Skeletal muscle satellite cell (primary cell): ENCODE results near the gene SLC43A2. TPM values are rescaled to one million over a fixed set of nuclear protein-coding genes. Genes with fewer than 3 reads are reported as not detected.
A peak's percentile ranks its signal among the peaks of the same experiment; 100 is the strongest.
"Not testable (repeated sequence)": the region's sequence is repeated elsewhere in the genome, so short reads cannot be mapped to it uniquely, and the experiment has no call there.

Experiments
- H3K27me3 ChIP-seq: 2 replicates; pipeline ENCODE4 v1.7.0; 2013; ENCODE audit warnings: low read length; ENCODE audit not compliant: control insufficient read depth, insufficient read depth
- H3K36me3 ChIP-seq: 2 replicates; pipeline ENCODE4 v1.7.0; 2013; ENCODE audit warnings: mild to moderate bottlenecking, control low read depth, low read length; ENCODE audit not compliant: insufficient read depth
- H3K4me1 ChIP-seq: 2 replicates; pipeline ENCODE4 v1.7.0; 2013; ENCODE audit warnings: low read length; ENCODE audit not compliant: control insufficient read depth, insufficient read depth
- H3K4me2 ChIP-seq: 2 replicates; pipeline ENCODE4 v1.7.0; 2013; ENCODE audit warnings: mild to moderate bottlenecking, low read length
- H3K4me3 ChIP-seq: 2 replicates; pipeline ENCODE4 v1.7.0; 2013; ENCODE audit warnings: low read length
- H3K9ac ChIP-seq: 2 replicates; pipeline ENCODE4 v1.7.0; 2013; ENCODE audit warnings: mild to moderate bottlenecking, low read depth, low read length, moderate library complexity
- H3K9me3 ChIP-seq: replicated peaks from 2 replicates; pipeline ENCODE4 v1.7.0; 2013; ENCODE audit warnings: mild to moderate bottlenecking, control low read depth, low read length
- small RNA-seq: library from RNA; depleted of rRNA; stranded (forward); fragments of <200 nt; gene quantifications from one replicate; pipeline ENCODE3, GENCODE V24; 2012

SLC43A2 gene

DNA sequence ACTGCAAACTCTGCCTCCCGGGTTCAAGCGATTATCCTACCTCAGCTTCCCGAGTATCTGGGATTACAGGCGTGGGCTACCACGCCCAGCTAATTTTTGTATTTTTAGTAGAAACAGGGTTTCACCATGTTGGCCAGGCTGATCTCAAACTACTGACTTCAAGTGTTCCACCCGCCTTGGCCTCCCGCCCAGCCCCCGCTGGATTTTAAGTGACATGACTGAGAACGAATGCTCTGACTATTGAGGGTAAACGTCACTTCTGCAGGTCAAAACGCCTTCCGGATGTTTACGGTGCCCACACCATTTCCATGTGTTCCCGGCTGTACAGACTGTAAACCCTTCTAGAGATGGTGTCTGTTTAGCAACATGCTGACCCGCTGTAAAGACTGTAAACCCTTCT, 88.8 kb downstream of the SLC43A2 start:
- Histone ChIP-seq H3K36me3 (peaks cover 67% of the 10 kb centered on the region), H3K4me1 (no peaks in the 10 kb centered on the region), H3K9me3 (no peaks in the 10 kb centered on the region), H3K4me2 (no peak overlapping the region), H3K27me3 (no peaks in the 10 kb centered on the region), H3K9ac (no peak overlapping the region), H3K4me3 (no peak overlapping the region)

DNA sequence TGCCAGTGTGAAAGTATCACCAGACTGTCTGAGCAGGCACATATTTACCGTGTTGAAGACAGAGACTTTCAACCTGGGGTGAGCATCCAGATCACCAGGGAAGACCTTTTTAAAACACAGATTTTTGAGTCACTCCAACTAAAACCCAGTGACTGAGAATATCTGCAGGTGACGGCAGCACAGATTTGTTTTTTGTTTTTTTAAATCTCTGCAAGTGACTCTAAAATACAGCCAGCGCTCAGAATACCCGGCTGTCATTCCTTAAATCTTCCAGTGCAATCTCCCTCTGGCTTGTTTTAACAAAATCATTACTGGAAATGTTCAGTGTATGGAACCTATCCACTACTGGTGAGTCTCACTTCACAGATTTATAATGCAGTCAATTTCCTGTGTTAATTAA, 92.9 kb downstream of the SLC43A2 start:
- Histone ChIP-seq H3K9me3 (no peaks in the 10 kb centered on the region), H3K36me3 (peaks cover 68% of the 10 kb centered on the region), H3K9ac (no peak overlapping the region), H3K4me3 (no peak overlapping the region), H3K4me2 (no peak overlapping the region), H3K4me1 (no peaks in the 10 kb centered on the region), H3K27me3 (no peaks in the 10 kb centered on the region)

DNA sequence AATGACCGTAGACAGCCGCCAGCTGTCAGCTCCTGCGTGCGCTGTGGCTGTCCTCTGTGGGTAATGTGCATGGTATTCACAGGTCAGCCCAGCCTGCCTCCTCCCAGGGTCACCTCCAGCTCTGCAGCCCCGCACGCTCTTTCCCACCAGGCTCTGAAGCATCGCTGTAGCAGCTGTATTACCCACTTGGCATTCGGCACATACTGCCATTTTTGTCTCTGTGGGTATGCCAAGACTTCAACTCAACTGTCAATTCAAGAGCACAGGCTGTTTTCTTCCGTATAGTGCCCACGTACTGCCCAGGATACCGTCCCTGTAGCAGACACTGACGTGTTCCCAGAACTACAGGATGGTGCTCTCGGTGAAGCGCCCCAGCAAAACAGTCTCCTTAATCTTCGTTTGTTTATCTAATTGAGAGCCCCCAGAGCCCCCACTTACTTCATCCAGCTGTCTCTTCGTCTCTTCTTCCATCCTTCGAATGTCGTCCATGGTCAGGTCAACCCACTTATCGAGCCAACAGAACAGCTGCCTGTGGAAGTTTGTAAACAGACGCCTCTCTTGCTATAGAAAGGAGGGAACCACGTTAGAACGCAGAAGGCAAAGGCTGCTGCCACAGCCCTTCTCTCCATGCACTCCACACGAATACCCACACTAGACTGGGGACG, 94.8 kb downstream of the SLC43A2 start:
- H3K4me1 ChIP-seq, result no peaks in the 10 kb centered on the region
- no peaks in the 10 kb centered on the region for H3K27me3 ChIP-seq
- no peak overlapping the region for H3K4me3 ChIP-seq
- no peaks in the 10 kb centered on the region for H3K9me3 ChIP-seq
- no peak overlapping the region for H3K4me2 ChIP-seq
- H3K9ac ChIP-seq, result no peak overlapping the region
- H3K36me3 ChIP-seq, result peaks cover 65% of the 10 kb centered on the region

DNA sequence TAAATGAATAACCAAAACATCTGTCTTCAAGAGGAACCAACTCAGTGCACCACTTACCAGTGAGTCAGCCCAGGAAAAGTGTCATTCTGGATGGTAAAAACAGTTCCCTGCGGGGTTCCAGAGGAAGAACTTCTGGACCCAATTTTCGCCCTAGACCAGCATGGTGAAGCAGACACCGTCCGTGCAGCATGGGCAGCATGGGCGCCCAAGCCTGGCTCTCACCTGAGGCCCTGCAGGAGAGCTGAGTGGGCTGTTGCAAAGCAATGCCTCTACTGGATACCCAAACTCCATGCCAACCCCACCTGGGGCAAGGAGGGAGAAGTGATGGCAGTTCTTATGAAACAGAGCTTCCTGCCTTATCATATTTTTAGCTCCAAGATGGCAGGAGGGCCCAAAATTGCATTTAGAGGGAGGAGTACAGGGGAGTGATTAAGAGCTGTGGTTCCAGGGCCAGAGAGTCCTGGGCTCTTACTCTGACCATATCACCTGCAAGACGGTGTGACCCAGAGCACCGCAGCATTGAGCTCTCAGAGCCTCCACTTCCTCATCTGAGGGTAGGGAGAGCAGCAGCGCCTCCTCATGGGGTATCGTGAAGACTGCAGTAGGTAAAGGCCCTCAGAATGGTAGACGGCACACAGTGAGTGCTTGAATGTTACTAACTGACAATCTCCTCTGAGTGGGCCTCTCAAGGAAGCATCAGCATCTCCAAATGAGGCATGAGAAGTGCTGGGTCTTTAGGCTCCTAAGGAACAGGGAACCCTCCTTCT, 95.6 kb downstream of the SLC43A2 start:
- Histone ChIP-seq H3K36me3 (peaks cover 61% of the 10 kb centered on the region), H3K4me3 (no peak overlapping the region), H3K4me1 (no peaks in the 10 kb centered on the region), H3K9ac (no peak overlapping the region), H3K27me3 (no peaks in the 10 kb centered on the region), H3K4me2 (no peak overlapping the region), H3K9me3 (no peaks in the 10 kb centered on the region)

DNA sequence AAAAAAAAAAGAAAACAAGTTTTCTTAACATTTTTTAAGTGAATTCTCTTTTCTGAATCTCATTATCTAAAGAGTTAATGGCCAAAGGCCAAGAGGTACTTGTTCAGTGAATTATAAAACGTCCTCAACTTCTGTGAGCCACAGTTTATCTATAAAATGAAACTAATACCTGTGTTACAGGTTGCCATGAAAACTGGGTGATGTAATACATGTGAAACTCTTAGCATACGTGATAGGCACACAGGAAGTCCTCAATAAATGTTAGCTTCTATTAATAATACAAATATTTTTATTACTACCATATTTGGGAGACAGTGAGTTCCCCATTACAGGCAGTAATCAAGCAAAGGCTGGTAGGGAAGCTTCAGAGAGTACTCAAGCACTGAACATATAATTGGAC, 98.8 kb downstream of the SLC43A2 start:
- Histone ChIP-seq H3K36me3 (peaks cover 56% of the 10 kb centered on the region), H3K4me3 (no peak overlapping the region), H3K4me1 (no peaks in the 10 kb centered on the region), H3K27me3 (no peaks in the 10 kb centered on the region), H3K4me2 (no peak overlapping the region), H3K9me3 (no peaks in the 10 kb centered on the region), H3K9ac (no peak overlapping the region)

DNA sequence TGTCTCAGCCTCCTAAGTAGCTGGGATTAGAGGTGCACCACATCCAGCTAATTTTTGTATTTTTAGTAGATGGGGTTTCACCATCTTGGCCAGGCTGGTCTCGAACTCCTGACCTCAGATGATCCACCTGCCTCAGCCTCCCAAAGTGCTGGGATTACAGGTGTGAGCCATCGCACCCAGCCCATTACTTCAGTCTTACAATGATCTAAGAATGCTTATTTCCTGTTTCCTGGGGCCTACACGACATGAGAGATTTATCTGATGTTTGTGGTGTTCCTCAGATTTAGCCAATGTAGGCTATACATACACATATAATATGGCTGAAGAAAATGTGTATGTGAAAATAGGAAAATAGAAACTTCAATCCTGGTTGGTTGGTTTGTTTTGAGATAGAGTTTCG, 101.8 kb downstream of the SLC43A2 start:
- H3K4me2 ChIP-seq, H3K9ac ChIP-seq, H3K27me3 ChIP-seq, H3K4me3 ChIP-seq, H3K9me3 ChIP-seq, H3K4me1 ChIP-seq: not testable (repeated sequence)
- H3K36me3 ChIP-seq, result peaks cover 38% of the 10 kb centered on the region

DNA sequence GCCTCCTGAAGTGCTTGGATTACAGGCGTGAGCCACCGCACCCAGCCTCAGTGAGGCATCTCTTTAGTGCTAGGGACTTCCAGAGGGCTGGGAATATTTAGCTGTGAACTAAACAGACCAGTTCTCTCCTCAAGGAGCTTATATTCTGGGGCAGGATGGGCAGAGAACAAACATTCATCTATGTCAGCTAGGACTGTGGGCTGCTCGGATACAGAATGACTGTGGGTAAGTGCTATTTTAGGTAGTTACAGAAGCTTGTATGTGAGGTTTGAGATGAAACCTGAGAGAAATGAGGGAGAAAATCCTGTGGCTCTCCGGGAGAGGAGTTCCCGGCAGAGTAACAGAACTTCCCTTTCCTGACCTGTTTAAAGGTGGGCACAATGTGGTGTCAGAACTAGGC, 106.0 kb downstream of the SLC43A2 start:
- H3K4me3 ChIP-seq, result no peak overlapping the region
- peaks cover 23% of the 10 kb centered on the region for H3K36me3 ChIP-seq
- no peak overlapping the region for H3K9ac ChIP-seq
- no peak overlapping the region for H3K4me2 ChIP-seq
- peaks cover 13% of the 10 kb centered on the region for H3K4me1 ChIP-seq
- no peaks in the 10 kb centered on the region for H3K9me3 ChIP-seq
- H3K27me3 ChIP-seq, result no peaks in the 10 kb centered on the region

DNA sequence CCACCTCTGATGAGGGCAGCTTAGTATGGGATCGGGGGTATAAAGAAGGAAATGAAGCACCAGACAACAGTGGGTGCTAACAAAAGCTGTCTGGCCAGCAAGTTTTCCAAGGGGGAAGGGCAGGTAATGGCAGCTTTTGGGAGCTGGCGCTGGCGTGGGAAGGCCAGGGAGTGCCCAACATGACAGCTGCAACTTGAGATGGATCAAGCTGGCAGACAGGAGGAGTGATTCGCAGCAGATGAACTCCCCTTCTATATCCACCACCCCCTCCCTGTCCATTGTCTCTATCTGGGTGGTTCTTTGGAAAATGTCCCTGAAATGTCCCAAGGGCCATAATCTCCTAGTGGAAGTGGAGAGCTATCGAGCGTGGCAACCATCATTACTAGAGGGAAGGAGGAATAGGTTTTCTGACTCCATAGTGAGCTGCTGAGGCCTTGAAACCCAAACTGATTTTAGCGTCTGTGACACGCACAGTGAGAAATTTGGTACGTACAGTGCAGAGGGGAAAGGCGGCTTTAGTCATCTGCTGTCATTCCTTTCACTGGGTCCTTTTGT, 107.5 kb downstream of the SLC43A2 start:
- H3K4me3 ChIP-seq, result no peak overlapping the region
- H3K27me3 ChIP-seq, result no peaks in the 10 kb centered on the region
- H3K36me3 ChIP-seq, result peaks cover 21% of the 10 kb centered on the region
- peaks cover 13% of the 10 kb centered on the region for H3K4me1 ChIP-seq
- H3K4me2 ChIP-seq, result peak overlapping the region; percentile 30
- H3K9ac ChIP-seq, result peak overlapping the region; percentile 41
- H3K9me3 ChIP-seq, result no peaks in the 10 kb centered on the region

DNA sequence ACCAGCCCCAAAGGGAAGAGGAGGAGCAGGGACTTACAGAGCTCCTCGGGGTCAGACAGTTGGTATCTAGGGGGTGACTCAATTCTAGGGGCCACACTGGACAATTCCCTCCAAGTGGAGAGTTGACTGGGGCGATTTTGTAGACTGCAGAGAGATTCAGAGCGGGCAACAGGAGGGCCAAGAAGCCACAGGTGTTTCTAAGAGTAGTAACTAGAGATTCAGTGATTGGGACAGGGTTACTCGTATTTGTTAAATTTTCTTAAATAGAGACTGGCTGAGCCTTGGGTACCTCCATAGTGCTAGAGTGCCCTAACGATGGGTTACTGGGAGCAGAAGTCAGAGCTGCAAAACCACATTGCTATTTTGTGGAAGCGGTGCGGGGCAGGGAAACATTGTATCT, 109.0 kb downstream of the SLC43A2 start:
- H3K9ac ChIP-seq, result no peak overlapping the region
- H3K9me3 ChIP-seq, result no peaks in the 10 kb centered on the region
- no peak overlapping the region for H3K4me2 ChIP-seq
- no peak overlapping the region for H3K4me3 ChIP-seq
- peaks cover 18% of the 10 kb centered on the region for H3K4me1 ChIP-seq
- H3K27me3 ChIP-seq, result no peaks in the 10 kb centered on the region
- H3K36me3 ChIP-seq, result peaks cover 15% of the 10 kb centered on the region

Small RNA genes lying within 50 kb of the gene (small RNA-seq; reads per million reads assigned to genes)
- not detected for gene RN7SL105P
